ENCODE results near the gene TNFAIP8.

TNFAIP8 gene
- total RNA-seq = 98.8 to 924 (median 212) reads per million in 9 experiments

DNA sequence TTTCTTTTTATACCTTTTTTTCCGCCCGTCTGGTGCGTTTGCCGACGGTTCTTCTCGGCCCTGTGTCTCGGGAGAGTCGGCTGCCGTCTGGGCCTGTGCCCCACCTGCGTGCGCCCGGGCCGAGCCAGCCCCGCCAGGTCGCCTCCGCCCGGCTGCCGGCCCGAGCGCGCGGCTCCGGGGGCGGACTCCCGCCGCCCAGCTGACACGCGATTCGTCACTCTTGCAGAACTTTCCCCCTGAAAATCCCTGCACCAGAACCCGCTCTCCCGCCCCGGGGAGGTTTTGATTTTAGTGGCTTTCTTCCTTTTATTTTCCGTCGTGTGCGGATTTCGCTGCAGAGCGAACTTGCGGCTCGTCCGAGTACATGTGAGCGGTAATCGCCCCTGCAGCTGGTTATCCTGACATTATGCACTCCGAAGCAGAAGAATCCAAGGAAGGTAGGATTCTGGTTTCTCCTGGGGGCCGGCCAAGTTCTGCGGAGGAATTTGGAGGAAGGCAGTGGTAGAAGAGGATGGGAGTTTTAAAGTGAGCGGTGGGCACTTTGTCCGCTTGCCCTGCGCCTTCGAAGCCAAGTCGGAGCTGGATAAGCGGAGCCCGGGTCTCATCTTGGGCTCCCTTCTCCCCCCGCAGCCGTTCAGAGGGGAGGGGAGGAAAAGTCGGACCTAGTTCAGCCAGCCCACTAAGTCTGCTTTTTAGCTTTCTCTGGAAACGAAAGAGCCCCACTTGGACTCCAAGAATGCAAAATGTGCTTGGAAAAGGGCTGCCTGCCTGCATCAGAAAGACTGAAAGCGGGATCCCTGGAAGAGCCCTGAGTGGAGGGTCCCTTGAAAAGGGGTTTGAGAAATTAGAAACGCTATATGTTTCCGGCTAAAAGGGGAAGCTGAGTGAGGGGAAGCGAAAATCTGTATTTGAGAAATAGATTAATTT lies at the start of gene TNFAIP8:
Gene TNFAIP8, plus strand, starts transcription at position 335 of the 927 bp plus-strand sequence. Its CDS starts 72 bp downstream, at position 407.
- Mint-ChIP-seq H3K4me3 (peak within 1 kb of the TSS; percentile 94 to 96), H3K27me3 (no peaks in the 10 kb centered on the region), H3K27ac (peak within 1 kb of the TSS; percentile 90 to 97), H3K9me3 (no peaks in the 10 kb centered on the region), H3K4me1 (ENCODE audit: low read depth in 2 of 2) (peaks cover 69 to 82% of the 10 kb centered on the region in 2 donors), H3K36me3 (ENCODE audit: insufficient read depth) (peaks cover 20% of the 10 kb centered on the region)
- peak; percentile 53 for ATAC-seq (replicated peaks)
- peak in 1 of 3 experiments; percentile 28 for DNase-seq

DNA sequence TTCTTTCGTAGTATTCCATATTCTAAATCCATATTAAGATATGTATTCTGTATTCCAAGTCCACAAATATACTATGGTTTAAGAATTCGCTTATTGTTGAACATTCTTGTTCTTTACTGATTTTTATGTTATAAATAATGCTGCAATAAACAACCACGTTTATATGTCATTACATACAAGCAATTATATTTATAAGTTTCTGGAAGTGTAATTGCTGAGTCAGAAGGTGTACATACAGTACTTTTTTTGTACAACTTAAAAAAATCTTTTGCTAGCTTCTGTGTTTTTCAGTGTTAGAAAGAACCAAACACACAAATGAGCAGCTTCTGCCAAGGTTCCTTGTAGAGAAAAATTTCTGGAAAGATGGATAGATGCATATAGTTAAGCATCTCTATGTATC lies 48.6 kb upstream of the TNFAIP8 start:
- DNase-seq (no peak), ATAC-seq (replicated peaks) (no peak)
- peaks cover 24% of the 10 kb centered on the region for H3K36me3 Mint-ChIP-seq (ENCODE audit: insufficient read depth)
- H3K27ac Mint-ChIP-seq = no peak overlapping the region
- H3K4me3 Mint-ChIP-seq = no peak overlapping the region
- H3K4me1 Mint-ChIP-seq (ENCODE audit: low read depth in 2 of 2) = peaks cover 64 to 87% of the 10 kb centered on the region in 2 donors
- no peaks in the 10 kb centered on the region for H3K9me3 Mint-ChIP-seq
- H3K27me3 Mint-ChIP-seq = no peaks in the 10 kb centered on the region

DNA sequence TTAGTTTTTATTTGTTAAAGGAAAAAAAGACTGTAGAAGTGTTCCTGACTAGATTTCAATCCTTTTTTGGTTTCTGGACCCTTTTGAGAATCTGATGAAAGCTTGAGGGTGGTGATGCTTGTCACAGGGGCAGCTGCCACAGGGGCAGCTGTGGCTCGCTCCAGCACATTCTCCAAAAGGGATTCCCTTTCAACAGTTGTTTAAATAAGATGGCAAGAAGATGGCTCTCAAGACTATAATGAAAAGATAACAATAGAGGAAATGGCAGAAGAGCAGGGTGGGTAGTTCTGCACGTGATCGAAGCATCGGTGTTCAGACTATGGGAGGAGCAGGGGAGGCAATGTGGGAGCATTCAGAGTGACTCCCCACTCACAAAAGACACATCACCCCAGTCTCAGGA lies 46.5 kb upstream of the TNFAIP8 start:
- Mint-ChIP-seq H3K27me3 (no peaks in the 10 kb centered on the region), H3K4me3 (peak overlapping the region; percentile 93 to 96), H3K36me3 (ENCODE audit: insufficient read depth) (peaks cover 25% of the 10 kb centered on the region), H3K9me3 (no peaks in the 10 kb centered on the region), H3K4me1 (ENCODE audit: low read depth in 2 of 2) (peaks cover 55 to 81% of the 10 kb centered on the region in 2 donors), H3K27ac (peak overlapping the region; percentile 97 to 99)
- no peak for DNase-seq
- ATAC-seq (replicated peaks) = peak; percentile 14

DNA sequence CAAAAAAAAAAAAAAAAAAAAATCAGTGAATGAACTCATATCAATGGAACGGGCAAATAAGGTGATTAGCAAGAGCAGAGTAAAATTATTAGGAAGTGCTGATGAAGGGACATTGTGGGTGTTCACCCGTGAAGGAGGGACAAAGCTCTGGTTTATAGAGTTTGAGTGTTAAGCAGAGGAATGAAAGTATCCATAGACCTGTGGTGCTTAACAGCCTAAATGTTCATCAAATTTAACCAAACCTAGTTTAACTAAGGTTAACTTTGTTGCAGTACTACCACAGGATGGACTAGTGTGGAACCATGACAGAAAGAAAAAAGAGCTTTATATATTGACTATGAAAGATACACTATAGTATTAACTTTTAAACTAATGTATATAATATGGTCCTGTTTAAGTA lies 44.1 kb upstream of the TNFAIP8 start:
- peak overlapping the region in 1 of 2 donors; percentile 61 for H3K4me3 Mint-ChIP-seq
- no peak for ATAC-seq (replicated peaks)
- no peak for DNase-seq

DNA sequence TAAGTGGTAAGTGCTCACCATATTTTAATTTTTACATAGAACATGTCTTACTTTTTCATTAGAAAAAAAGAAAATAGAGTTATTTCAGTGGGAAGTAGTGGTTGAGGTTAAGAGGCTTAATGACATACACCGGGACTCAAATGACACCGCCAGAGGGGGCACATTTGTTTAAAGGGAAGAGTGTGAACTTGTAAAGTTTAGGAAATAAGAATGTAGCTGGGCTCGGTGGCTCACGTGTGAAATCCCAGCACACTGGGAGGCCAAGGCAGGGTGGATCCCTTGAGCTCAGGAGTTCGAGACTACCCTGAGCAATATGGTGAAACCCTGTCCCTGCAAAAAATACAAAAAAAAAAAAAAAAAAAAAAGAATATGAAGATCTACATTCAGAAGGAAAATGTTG lies 43.4 kb upstream of the TNFAIP8 start:
- ATAC-seq (replicated peaks) (no peak), DNase-seq (no peak)
- Mint-ChIP-seq H3K9me3 (no peaks in the 10 kb centered on the region), H3K4me3 (peak overlapping the region in 1 of 2 donors; percentile 61), H3K27me3 (no peaks in the 10 kb centered on the region), H3K27ac (peak overlapping the region; percentile 11 to 54), H3K4me1 (ENCODE audit: low read depth in 2 of 2) (peaks cover 52 to 74% of the 10 kb centered on the region in 2 donors), H3K36me3 (ENCODE audit: insufficient read depth) (peaks cover 29% of the 10 kb centered on the region)

More for the DNA sequence above, 44.1 kb upstream of the TNFAIP8 start:
- H3K27me3 Mint-ChIP-seq = no peaks in the 10 kb centered on the region
- no peaks in the 10 kb centered on the region for H3K9me3 Mint-ChIP-seq
- peaks cover 52 to 81% of the 10 kb centered on the region in 2 donors for H3K4me1 Mint-ChIP-seq (ENCODE audit: low read depth in 2 of 2)
- peak overlapping the region; percentile 11 to 54 for H3K27ac Mint-ChIP-seq
- peaks cover 29% of the 10 kb centered on the region for H3K36me3 Mint-ChIP-seq (ENCODE audit: insufficient read depth)

- peak overlapping the region in 1 of 2 donors; percentile 61 for H3K4me3 Mint-ChIP-seq
- no peaks in the 10 kb centered on the region for H3K27me3 Mint-ChIP-seq
- H3K36me3 Mint-ChIP-seq (ENCODE audit: insufficient read depth) = peaks cover 29% of the 10 kb centered on the region
- DNase-seq (no peak), ATAC-seq (replicated peaks) (no peak)
- H3K27ac Mint-ChIP-seq = peak overlapping the region; percentile 11 to 54
- no peaks in the 10 kb centered on the region for H3K9me3 Mint-ChIP-seq
- peaks cover 53 to 74% of the 10 kb centered on the region in 2 donors for H3K4me1 Mint-ChIP-seq (ENCODE audit: low read depth in 2 of 2)
Observed at GRCh38 chr5:119313197-119313596, 42.6 kb upstream of the TNFAIP8 start.

DNA sequence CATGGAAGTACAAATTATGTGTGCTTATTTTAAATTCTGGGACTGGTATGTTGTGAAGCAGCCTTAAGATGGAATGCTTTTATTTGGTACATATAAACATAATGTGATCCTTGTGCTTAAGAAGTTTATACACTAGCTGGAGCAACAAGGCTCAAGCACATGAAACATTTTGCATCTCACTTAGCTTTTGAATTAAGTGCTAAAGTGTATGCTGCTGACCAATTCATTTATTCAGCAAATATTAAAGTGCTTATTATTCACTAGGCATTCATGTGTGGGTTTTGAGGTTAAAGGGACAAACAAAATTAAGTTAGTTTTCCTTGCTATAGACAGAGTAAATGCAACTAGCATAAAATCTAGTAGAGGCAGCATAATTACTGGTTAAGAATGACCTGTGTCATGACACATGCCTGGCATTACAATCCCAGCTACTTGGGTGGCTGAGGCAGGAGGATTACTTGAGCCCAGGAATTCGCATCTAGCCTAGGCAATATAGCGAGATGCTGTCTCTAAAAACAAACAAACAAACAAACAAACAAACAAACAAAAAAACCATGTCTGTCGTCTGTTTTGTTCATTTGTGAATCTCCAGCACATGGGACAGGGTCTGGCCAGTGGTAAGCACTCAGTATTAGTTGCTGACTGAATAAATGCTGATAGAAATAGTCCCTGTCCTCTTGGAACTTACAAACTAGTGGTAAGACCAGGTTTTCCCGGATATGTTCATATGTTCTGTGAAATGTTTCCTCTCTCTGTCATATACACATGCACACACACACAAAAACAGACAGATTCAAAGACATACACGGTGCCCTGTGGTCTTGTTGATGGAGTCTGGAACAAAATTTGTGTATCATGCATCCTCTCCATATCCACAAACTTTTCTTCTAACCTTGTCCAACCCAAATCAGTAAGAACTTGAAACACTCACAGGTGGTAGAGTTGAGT lies 41.9 kb upstream of the TNFAIP8 start:
- DNase-seq = no peak
- peak overlapping the region; percentile 54 to 92 for H3K27ac Mint-ChIP-seq
- H3K36me3 Mint-ChIP-seq (ENCODE audit: insufficient read depth) = peaks cover 23% of the 10 kb centered on the region
- H3K9me3 Mint-ChIP-seq = no peaks in the 10 kb centered on the region
- peak overlapping the region; percentile 60 to 64 for H3K4me3 Mint-ChIP-seq
- no peak for ATAC-seq (replicated peaks)
- H3K4me1 Mint-ChIP-seq (ENCODE audit: low read depth in 2 of 2) = peaks cover 52 to 76% of the 10 kb centered on the region in 2 donors
- no peaks in the 10 kb centered on the region for H3K27me3 Mint-ChIP-seq

DNA sequence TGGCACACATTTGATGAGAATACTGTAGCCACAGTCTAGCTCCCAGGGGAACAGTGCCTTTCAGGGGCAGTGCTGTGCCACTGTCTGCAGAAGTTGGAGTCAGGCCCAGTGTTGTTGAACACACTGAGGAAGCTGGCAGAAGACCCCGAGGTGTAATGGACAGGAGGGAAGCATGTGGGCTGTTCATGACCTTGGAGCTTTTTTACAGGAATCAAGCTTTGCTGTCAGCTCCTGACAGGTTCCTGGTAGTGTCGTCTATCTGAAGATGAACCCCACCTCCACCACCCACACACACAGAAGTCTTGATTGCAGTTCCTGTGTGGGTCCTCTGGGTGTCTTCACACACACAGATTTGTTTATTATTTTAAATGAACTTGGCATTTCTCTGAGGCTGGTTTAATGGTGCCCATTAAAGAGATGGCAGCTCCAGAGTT lies 40.3 kb upstream of the TNFAIP8 start:
- Mint-ChIP-seq H3K27me3 (no peaks in the 10 kb centered on the region), H3K36me3 (ENCODE audit: insufficient read depth) (peaks cover 14% of the 10 kb centered on the region), H3K9me3 (no peaks in the 10 kb centered on the region), H3K27ac (peak overlapping the region; percentile 29 to 92), H3K4me3 (peak overlapping the region; percentile 60 to 64), H3K4me1 (ENCODE audit: low read depth in 2 of 2) (peaks cover 53 to 76% of the 10 kb centered on the region in 2 donors)
- ATAC-seq (replicated peaks) (peak; percentile 83), DNase-seq (peak; percentile 39 to 50 (median 41))

- peak overlapping the region in 1 of 2 donors; percentile 64 for H3K4me3 Mint-ChIP-seq
Observed at GRCh38 chr5:119316086-119316485, 39.7 kb upstream of the TNFAIP8 start.

GRCh38 chr5:119316906-119317305 lies 38.9 kb upstream of the TNFAIP8 start:
- ATAC-seq (replicated peaks) (no peak), DNase-seq (no peak)
- H3K36me3 Mint-ChIP-seq (ENCODE audit: insufficient read depth) = peaks cover 12% of the 10 kb centered on the region
- peak overlapping the region in 1 of 2 donors; percentile 92 for H3K27ac Mint-ChIP-seq
- no peaks in the 10 kb centered on the region for H3K27me3 Mint-ChIP-seq
- peaks cover 59 to 76% of the 10 kb centered on the region in 2 donors for H3K4me1 Mint-ChIP-seq (ENCODE audit: low read depth in 2 of 2)
- no peaks in the 10 kb centered on the region for H3K9me3 Mint-ChIP-seq
- H3K4me3 Mint-ChIP-seq = no peak overlapping the region

More at GRCh38 chr5:119316086-119316485, 39.7 kb upstream of the TNFAIP8 start:
- DNase-seq (no peak), ATAC-seq (replicated peaks) (peak; percentile 18)
- Mint-ChIP-seq H3K9me3 (no peaks in the 10 kb centered on the region), H3K4me1 (ENCODE audit: low read depth in 2 of 2) (peaks cover 53 to 76% of the 10 kb centered on the region in 2 donors), H3K36me3 (ENCODE audit: insufficient read depth) (peaks cover 12% of the 10 kb centered on the region), H3K27me3 (no peaks in the 10 kb centered on the region), H3K27ac (peak overlapping the region; percentile 29 to 92)

- peak; percentile 44 for ATAC-seq (replicated peaks)
Observed at GRCh38 chr5:119318256-119318894, 37.4 kb upstream of the TNFAIP8 start.

DNA sequence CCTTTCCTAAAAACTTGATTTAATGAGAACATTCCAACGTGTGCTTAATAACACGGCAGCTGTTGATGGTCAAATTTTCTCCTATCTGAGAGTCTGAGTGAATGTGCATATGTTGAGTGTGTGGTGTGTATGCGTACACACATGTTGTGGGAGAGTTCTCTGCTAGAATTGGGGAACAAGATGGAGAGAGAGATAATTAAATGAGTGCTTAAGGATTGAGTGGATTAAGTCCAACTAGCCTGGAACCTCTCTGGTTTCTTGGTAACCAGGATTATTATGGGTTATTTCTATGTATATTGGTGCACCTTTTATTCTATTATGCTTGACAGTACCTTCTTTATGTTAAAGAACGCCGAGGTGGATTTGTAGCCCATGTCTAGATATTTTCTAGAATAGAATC lies 36.4 kb upstream of the TNFAIP8 start:
- H3K4me3 Mint-ChIP-seq = no peak overlapping the region
- peak overlapping the region; percentile 64 to 87 for H3K27ac Mint-ChIP-seq
- H3K4me1 Mint-ChIP-seq (ENCODE audit: low read depth in 2 of 2) = peaks cover 61 to 74% of the 10 kb centered on the region in 2 donors
- H3K36me3 Mint-ChIP-seq (ENCODE audit: insufficient read depth) = peaks cover 8% of the 10 kb centered on the region
- ATAC-seq (replicated peaks) (no peak), DNase-seq (no peak)
- no peaks in the 10 kb centered on the region for H3K9me3 Mint-ChIP-seq
- no peaks in the 10 kb centered on the region for H3K27me3 Mint-ChIP-seq

More at GRCh38 chr5:119318256-119318894, 37.4 kb upstream of the TNFAIP8 start:
- Mint-ChIP-seq H3K27ac (peak overlapping the region; percentile 64 to 87), H3K4me3 (peak overlapping the region; percentile 44 to 56), H3K27me3 (no peaks in the 10 kb centered on the region), H3K36me3 (ENCODE audit: insufficient read depth) (peaks cover 8% of the 10 kb centered on the region), H3K9me3 (no peaks in the 10 kb centered on the region), H3K4me1 (ENCODE audit: low read depth in 2 of 2) (peaks cover 67 to 76% of the 10 kb centered on the region in 2 donors)
- DNase-seq = no peak

Measured in effector memory CD8-positive, alpha-beta T cell (primary cell).